ENCODE measurements around the gene KASH5. TPM values are rescaled to one million over a fixed set of nuclear protein-coding genes. Genes with fewer than 3 reads are reported as not detected.

Gene KASH5
- total and polyA plus RNA-seq, 2 experiments from 2014 or later: 0.44 TPM; not detected in 1

- Histone ChIP-seq H3K36me3 (ENCODE audit: insufficient read depth) (peaks cover 4% of the 10 kb centered on the region; the same call in 1 of the 2 replicates), H4K20me1 (replicated peaks; ENCODE audit: insufficient read depth) (peaks cover 8% of the 10 kb centered on the region; the same call in 1 of the 2 replicates), H3K4me3 (peak overlapping the region; percentile 66), H3K9me2 (ENCODE audit: insufficient read depth) (no peaks in the 10 kb centered on the region), H3K27ac (ENCODE audit: low read depth) (0 out of 2 replicates have a peak overlapping the region, but pooled peaks have one; percentile 32), H3K4me1 (ENCODE audit: insufficient read depth) (peaks cover 21% of the 10 kb centered on the region; the same call in 1 of the 2 replicates), H3F3A (replicated peaks; ENCODE audit: low read depth) (peaks cover 22% of the 10 kb centered on the region; the same call in 1 of the 2 replicates), H3K79me2 (replicated peaks; ENCODE audit: insufficient read depth) (peaks cover 20% of the 10 kb centered on the region), H3K4me2 (peak overlapping the region; percentile 75), H2AFZ (no peak overlapping the region), H3K27me3 (ENCODE audit: insufficient read depth) (no peaks in the 10 kb centered on the region)
- ATAC-seq (no peak), DNase-seq (ENCODE audit: low spot score) (no peak)
- Mint-ChIP-seq H3K27ac (no peak overlapping the region; the same call in 1 of the 2 replicates), H3K36me3 (ENCODE audit: low read depth) (peaks cover 54% of the 10 kb centered on the region), H3K4me3 (peak overlapping the region; percentile 95), H3K4me1 (peaks cover 23% of the 10 kb centered on the region), H3K9me3 (peaks cover 9% of the 10 kb centered on the region; the same call in 2 of the 3 replicates), H3K27me3 (ENCODE audit: insufficient read depth, low read depth, poor library complexity) (peaks cover 36% of the 10 kb centered on the region)
- TF ChIP-seq NANOG (IDR thresholded peaks at IDR 0.05; ENCODE audit: borderline replicate concordance) (no peak), JUNB (IDR thresholded peaks at IDR 0.05; ENCODE audit: unreplicated experiment) (no peak), CTCF (conservative IDR thresholded peaks at IDR 0.05; ENCODE audit: low read depth in 2 of 2) (no peak), CREB1 (CRISPR knock-in tag; IDR thresholded peaks at IDR 0.05; ENCODE audit: low read depth) (no peak), ETS1 (IDR thresholded peaks at IDR 0.05) (no peak), STAT1 (IDR thresholded peaks at IDR 0.05; ENCODE audit: unreplicated experiment) (no peak), ZNF114 (CRISPR knock-in tag; IDR thresholded peaks at IDR 0.05) (no peak), EZH2phosphoT487 (IDR thresholded peaks at IDR 0.05; ENCODE audit: unreplicated experiment) (no peak), POLR2AphosphoS5 (IDR thresholded peaks at IDR 0.05; ENCODE audit: low read depth) (no peak), EZH2 (IDR thresholded peaks at IDR 0.05; ENCODE audit: low read depth, unreplicated experiment) (no peak), ZNF331 (CRISPR knock-in tag; IDR thresholded peaks at IDR 0.05; ENCODE audit: low read depth) (no peak), ZNF462 (CRISPR knock-in tag; IDR thresholded peaks at IDR 0.05) (no peak)
Observed at GRCh38 chr19:49450405-49450804, 62.4 kb downstream of the KASH5 start.

Measured in GM23338 (cell line).